IMR-90 (cell line): ENCODE results near the gene MED19. TPM values are rescaled to one million over a fixed set of nuclear protein-coding genes. Genes with fewer than 3 reads are reported as not detected.
"Not testable (repeated sequence)": the region's sequence is repeated elsewhere in the genome, so short reads cannot be mapped to it uniquely, and the experiment has no call there.

Experiments used
- ATAC-seq: fragments of 200-7000 bp; cut with Tn5 transposase; 2 replicates; pipeline ENCODE4 v1.9.1; 2020; ENCODE audit warnings: low read depth, mild to moderate bottlenecking, moderate library complexity
- BruUV-seq: library from RNA; stranded (reverse); fragments of 400-500 nt; replicated peaks from 2 replicates; lab custom pipeline; 2021; lab: Mats Ljungman, UMichigan
- CTCF ChIA-PET: fragments of 300-600 bp; formaldehyde crosslinking; extraction: SDS; loops from one replicate; lab custom pipeline; 2021; ENCODE audit warnings: antibody characterized with exemption; lab: Yijun Ruan, JAX
- POLR2A ChIA-PET: fragments of 300-600 bp; sonication (Branson Sonifier 250); formaldehyde crosslinking; loops from one replicate; lab custom pipeline; 2022; ENCODE audit warnings: antibody characterized with exemption; ENCODE audit not compliant: unreplicated experiment; lab: Charles Lee
- DNase-seq: peaks from one replicate; pipeline ENCODE4 v3.0.0; 2013
- H2AFZ ChIP-seq: replicated peaks from 2 replicates; pipeline ENCODE3; 2013; ENCODE audit warnings: low read length, mild to moderate bottlenecking; ENCODE audit not compliant: poor library complexity
- H2AK5ac ChIP-seq: 2 replicates; pipeline ENCODE4 v1.6.1; 2013; ENCODE audit warnings: low read depth, low read length, inconsistent platforms
- H2AK9ac ChIP-seq: replicated peaks from 2 replicates; pipeline ENCODE3; 2013; ENCODE audit warnings: mild to moderate bottlenecking, low read depth, low read length, moderate library complexity; ENCODE audit not compliant: poor library complexity
- H2BK120ac ChIP-seq: 2 replicates; pipeline ENCODE4 v1.6.1; 2013; ENCODE audit warnings: low read depth, low read length, inconsistent platforms
- H2BK15ac ChIP-seq: 3 replicates; pipeline ENCODE4 v1.6.1; 2013; ENCODE audit warnings: low read depth, low read length, inconsistent platforms
- H2BK20ac ChIP-seq: 2 replicates; pipeline ENCODE4 v1.6.1; 2013; ENCODE audit warnings: low read depth, mild to moderate bottlenecking, inconsistent platforms, low read length, moderate library complexity
- H2BK5ac ChIP-seq: 2 replicates; pipeline ENCODE4 v1.6.1; 2013; ENCODE audit warnings: mild to moderate bottlenecking, low read depth, low read length, inconsistent platforms; ENCODE audit not compliant: poor library complexity, severe bottlenecking
- H3K14ac ChIP-seq: replicated peaks from 2 replicates; pipeline ENCODE4 v1.6.1; 2013; ENCODE audit warnings: low read depth, low read length, inconsistent platforms
- H3K18ac ChIP-seq: 2 replicates; pipeline ENCODE4 v1.6.1; 2013; ENCODE audit warnings: low read depth, low read length, control low read depth
- H3K23ac ChIP-seq: 2 replicates; pipeline ENCODE4 v1.6.1; 2013; ENCODE audit warnings: low read depth, low read length, inconsistent platforms
- H3K27ac ChIP-seq: 2 replicates; pipeline ENCODE4 v1.5.1; 2013; ENCODE audit warnings: mild to moderate bottlenecking, control low read depth, low read length; ENCODE audit not compliant: insufficient read depth
- H3K27me3 ChIP-seq: 2 replicates; pipeline ENCODE4 v1.6.1; 2013; ENCODE audit warnings: low read length; ENCODE audit not compliant: control insufficient read depth, insufficient read depth
- H3K36me3 ChIP-seq: 2 replicates; pipeline ENCODE4 v1.6.1; 2013; ENCODE audit warnings: low read length, mixed read lengths; ENCODE audit not compliant: control insufficient read depth, insufficient read depth
- H3K4ac ChIP-seq: 2 replicates; pipeline ENCODE4 v1.6.1; 2013; ENCODE audit warnings: low read depth, low read length, inconsistent platforms
- H3K4me1 ChIP-seq: 2 replicates; pipeline ENCODE4 v1.6.1; 2013; ENCODE audit warnings: low read length, mixed read lengths; ENCODE audit not compliant: control insufficient read depth, insufficient read depth
- H3K4me2 ChIP-seq: 2 replicates; pipeline ENCODE4 v1.6.1; 2013; ENCODE audit warnings: low read depth, mild to moderate bottlenecking, control low read depth, low read length, moderate library complexity
- H3K4me3 ChIP-seq: 2 replicates; pipeline ENCODE4 v1.5.1; 2013; ENCODE audit warnings: low read depth, mild to moderate bottlenecking, control low read depth, low read length, moderate library complexity; ENCODE audit not compliant: insufficient read depth
- H3K56ac ChIP-seq: 2 replicates; pipeline ENCODE4 v1.6.1; 2013; ENCODE audit warnings: low read length, inconsistent platforms; ENCODE audit not compliant: insufficient read depth; ENCODE audit errors: extremely low read depth
- H3K79me1 ChIP-seq, 2 experiments: 2 replicates each; pipeline ENCODE4 v1.6.1; 2013; ENCODE audit warnings: low read length in 2 of 2, inconsistent platforms in 1 of 2, low read depth in 1 of 2
- H3K9ac ChIP-seq: 2 replicates; pipeline ENCODE4 v1.6.1; 2013; ENCODE audit warnings: low read depth, low read length, control low read depth
- H3K9me1 ChIP-seq: 2 replicates; pipeline ENCODE4 v1.6.1; 2013; ENCODE audit warnings: low read length, inconsistent platforms; ENCODE audit not compliant: insufficient read depth
- H3K9me3 ChIP-seq: 2 replicates; pipeline ENCODE4 v1.6.1; 2013; ENCODE audit warnings: low read length; ENCODE audit not compliant: control insufficient read depth, insufficient read depth
- H4K20me1 ChIP-seq: 2 replicates; pipeline ENCODE4 v1.6.1; 2013; ENCODE audit warnings: low read length, inconsistent platforms; ENCODE audit not compliant: insufficient read depth
- H4K5ac ChIP-seq: 2 replicates; pipeline ENCODE4 v1.6.1; 2013; ENCODE audit warnings: mild to moderate bottlenecking, low read depth, low read length, control low read depth
- H4K8ac ChIP-seq, 2 experiments: 2 replicates each; pipeline ENCODE4 v1.6.1; 2013; ENCODE audit warnings: low read depth in 2 of 2, low read length in 2 of 2, control low read depth in 1 of 2, inconsistent platforms in 1 of 2
- H4K91ac ChIP-seq: 2 replicates; pipeline ENCODE4 v1.6.1; 2013; ENCODE audit warnings: low read depth, low read length, inconsistent platforms; ENCODE audit not compliant: insufficient read depth
- WGBS, 2 experiments: methylation state at CpG; one replicate each; pipeline versions ENCODE4 v1.1.5 to v1.1.7; 2013; ENCODE audit warnings: missing lambda C conversion rate in 2 of 2; ENCODE audit not compliant: insufficient read length in 1 of 2; ENCODE audit errors: extremely low coverage in 2 of 2; 5-methylcytosine and 5-hydroxymethylcytosine counted together
- dilution Hi-C: fragments of 300-500 bp; cut with HindIII; formaldehyde crosslinking; loops from one replicate; pipeline ENCODE4 v1.14.3; 2018; ENCODE audit warnings: low sequenced_read_pairs; ENCODE audit not compliant: unreplicated experiment
- in situ Hi-C: fragments of 300-500 bp; cut with MboI; formaldehyde crosslinking; loops from 3 replicates; pipeline ENCODE4 v1.14.3; 2019; ENCODE audit warnings: low sequenced_read_pairs, inconsistent platforms, mixed read lengths
- intact Hi-C: fragments of 100-400 bp; cut with micrococcal nuclease; formaldehyde crosslinking; loops from 2 replicates; pipeline ENCODE4 v1.10.0; 2022
- polyA plus RNA-seq, 3 experiments: library from polyadenylated mRNA; depleted of rRNA; stranded (reverse); fragments of >200 nt; gene quantifications; 2 replicates each; pipeline ENCODE4 v1.2.3, GENCODE V29; 2012; ENCODE audit warnings: low replicate concordance in 1 of 3
- total RNA-seq: library from RNA; depleted of rRNA; stranded (reverse); fragments of >200 nt; gene quantifications from 2 replicates; pipeline ENCODE4 v1.2.3, GENCODE V29; 2012

The MED19 gene
- total and polyA plus RNA-seq, 2 of the 4 experiments (the other 2 are of a cell fraction): 14.0 to 35.0 TPM

DNA sequence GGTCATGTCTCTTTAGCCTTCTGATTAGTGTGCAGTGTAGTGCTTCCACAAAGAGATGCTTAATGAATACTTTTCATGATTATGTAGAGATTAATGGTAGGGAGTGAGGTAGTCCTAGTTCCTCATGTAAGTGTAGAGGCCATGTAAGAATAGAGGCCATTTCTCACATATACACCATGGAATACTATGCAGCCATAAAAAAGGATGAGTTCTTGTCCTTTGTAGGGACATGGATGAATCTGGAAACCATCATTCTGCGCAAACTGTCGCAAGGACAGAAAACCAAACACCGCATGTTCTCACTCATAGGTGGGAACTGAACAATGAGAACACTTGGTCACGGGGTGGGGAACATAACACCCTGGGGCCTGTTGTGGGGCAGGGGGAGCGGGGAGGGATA, 21.5 kb downstream of the MED19 start:
- peaks cover 55% of the 10 kb centered on the region for H3K36me3 ChIP-seq
- H2BK20ac ChIP-seq, BruUV-seq, dilution Hi-C loops, CTCF ChIA-PET, H2BK15ac ChIP-seq, DNase-seq, H2AFZ ChIP-seq, H3K14ac ChIP-seq, in situ Hi-C loops, H3K23ac ChIP-seq, H3K27me3 ChIP-seq, H3K56ac ChIP-seq, H2AK5ac ChIP-seq, H3K4me1 ChIP-seq, H3K4me2 ChIP-seq, H3K9me1 ChIP-seq, H4K8ac ChIP-seq, ATAC-seq, H3K18ac ChIP-seq, POLR2A ChIA-PET, H3K4ac ChIP-seq, H4K20me1 ChIP-seq, intact Hi-C loops, H3K9ac ChIP-seq, H2BK5ac ChIP-seq, H3K4me3 ChIP-seq, H2BK120ac ChIP-seq, H3K27ac ChIP-seq, H4K91ac ChIP-seq, H3K9me3 ChIP-seq, H4K5ac ChIP-seq, H2AK9ac ChIP-seq: not testable (repeated sequence)
- no CpG with 5 or more reads among the region's 5 CpGs for WGBS, 2 experiments
- peaks cover 17 to 21% of the 10 kb centered on the region in 2 experiments; a peak in 3 of 4 replicates for H3K79me1 ChIP-seq
